MCF 10A (cell line): ENCODE data around the gene TLCD5. TPM values are rescaled to one million over a fixed set of nuclear protein-coding genes. Genes with fewer than 3 reads are reported as not detected.

ENCODE experiments used
- BruUV-seq: library from RNA; stranded (reverse); fragments of 400-500 nt; replicated peaks from 2 replicates; lab custom pipeline; 2021; lab: Mats Ljungman, UMichigan
- CTCF ChIA-PET: fragments of 300-600 bp; sonication (Branson Sonifier 250); formaldehyde crosslinking; extraction: SDS; loops from one replicate; lab custom pipeline; 2021; ENCODE audit warnings: antibody characterized with exemption, inconsistent platforms; lab: Yijun Ruan, JAX
- POLR2A ChIA-PET: fragments of 300-600, 350-650 bp; sonication (Branson Sonifier 250); formaldehyde crosslinking; extraction: SDS; loops from one replicate; lab custom pipeline; 2020; ENCODE audit warnings: antibody characterized with exemption, inconsistent platforms; lab: Yijun Ruan, JAX
- DNase-seq: peaks from one replicate; pipeline ENCODE4 v3.0.0-alpha.2; 2018; ENCODE audit not compliant: unreplicated experiment
- H3K27ac Mint-ChIP-seq: one replicate; pipeline ENCODE4 v1.8.0; 2022; ENCODE audit warnings: mild to moderate bottlenecking, low read depth, mixed read lengths; ENCODE audit not compliant: unreplicated experiment
- H3K27me3 Mint-ChIP-seq: one replicate; pipeline ENCODE4 v1.8.0; 2022; ENCODE audit warnings: mixed read lengths; ENCODE audit not compliant: insufficient read depth, unreplicated experiment
- H3K36me3 Mint-ChIP-seq: one replicate; pipeline ENCODE4 v1.8.0; 2022; ENCODE audit warnings: mild to moderate bottlenecking, moderate library complexity, mixed read lengths; ENCODE audit not compliant: insufficient read depth, unreplicated experiment
- H3K4me1 Mint-ChIP-seq: one replicate; pipeline ENCODE4 v1.8.0; 2022; ENCODE audit warnings: mixed read lengths; ENCODE audit not compliant: insufficient read depth, unreplicated experiment
- H3K4me3 Mint-ChIP-seq: one replicate; pipeline ENCODE4 v1.8.0; 2022; ENCODE audit warnings: mild to moderate bottlenecking, moderate library complexity, mixed read lengths; ENCODE audit not compliant: unreplicated experiment
- H3K9me3 Mint-ChIP-seq: one replicate; pipeline ENCODE4 v1.8.0; 2022; ENCODE audit warnings: mixed read lengths; ENCODE audit not compliant: unreplicated experiment
- CTCF ChIP-seq: fragments of 200-600 bp; IDR thresholded peaks from one replicate; pipeline ENCODE4 v1.8.0; 2022; ENCODE audit warnings: antibody characterized with exemption, mild to moderate bottlenecking; ENCODE audit not compliant: unreplicated experiment
- intact Hi-C: fragments of 100-400 bp; cut with micrococcal nuclease; formaldehyde crosslinking; loops from 2 replicates; pipeline ENCODE4 v1.14.1; 2022
- total RNA-seq: library from RNA; stranded (reverse); gene quantifications from 2 replicates; pipeline ENCODE4 v1.2.3, GENCODE V29; 2022

The TLCD5 gene
- total RNA-seq, 1 experiment from 2014 or later = 9.6 TPM

GRCh38 chr11:120281143-120281795 is 43.8 kb upstream of the TLCD5 start:
- intact Hi-C loops = no loop called here
- BruUV-seq = no TSS peak
- Mint-ChIP-seq H3K9me3 (no peaks in the 10 kb centered on the region), H3K4me3 (no peak overlapping the region), H3K4me1 (no peaks in the 10 kb centered on the region), H3K27ac (no peak overlapping the region), H3K36me3 (no peaks in the 10 kb centered on the region), H3K27me3 (no peaks in the 10 kb centered on the region)
- DNase-seq = no peak
- TF ChIP-seq CTCF = no peak
- POLR2A ChIA-PET = no interaction called here
- CTCF ChIA-PET = interaction anchor here (0.6 to 2.2 kb wide), 2 partner anchors 22 to 46 kb away, joined by 4 to 7 read pairs; no protein-coding TSS in a partner anchor

GRCh38 chr11:120283124-120283523 is 42.0 kb upstream of the TLCD5 start:
- Mint-ChIP-seq H3K27me3 (no peaks in the 10 kb centered on the region), H3K27ac (no peak overlapping the region), H3K36me3 (no peaks in the 10 kb centered on the region), H3K4me3 (no peak overlapping the region), H3K9me3 (no peaks in the 10 kb centered on the region), H3K4me1 (no peaks in the 10 kb centered on the region)
- BruUV-seq = no TSS peak
- no peak for DNase-seq
- intact Hi-C loops = no loop called here
- ChIA-PET POLR2A (no interaction called here), CTCF (interaction anchor here (0.6 to 1.1 kb wide), 2 partner anchors 16 to 19 kb away, joined by 3 read pairs; no protein-coding TSS in a partner anchor)
- no peak for TF ChIP-seq CTCF

GRCh38 chr11:120284272-120284671 is 40.8 kb upstream of the TLCD5 start:
- no peak for DNase-seq
- Mint-ChIP-seq H3K27me3 (no peaks in the 10 kb centered on the region), H3K4me1 (no peaks in the 10 kb centered on the region), H3K9me3 (no peaks in the 10 kb centered on the region), H3K36me3 (no peaks in the 10 kb centered on the region), H3K4me3 (no peak overlapping the region), H3K27ac (no peak overlapping the region)
- no TSS peak for BruUV-seq
- ChIA-PET POLR2A (interaction anchor here (0.6 kb wide), 1 partner anchor 51 kb away, joined by 3 read pairs; no protein-coding TSS in a partner anchor), CTCF (interaction anchor here (0.7 to 0.9 kb wide), 2 partner anchors 16 to 19 kb away, joined by 3 to 5 read pairs; no protein-coding TSS in a partner anchor)
- intact Hi-C loops = no loop called here
- no peak for TF ChIP-seq CTCF

- Mint-ChIP-seq H3K27me3 (no peaks in the 10 kb centered on the region), H3K4me1 (no peaks in the 10 kb centered on the region), H3K4me3 (no peak overlapping the region), H3K36me3 (no peaks in the 10 kb centered on the region), H3K27ac (no peak overlapping the region), H3K9me3 (no peaks in the 10 kb centered on the region)
- no TSS peak for BruUV-seq
- DNase-seq = no peak
- intact Hi-C loops = no loop called here
- ChIA-PET CTCF (interaction anchor here (0.8 kb wide), 1 partner anchor 56 kb away, joined by 4 read pairs; no protein-coding TSS in a partner anchor), POLR2A (no interaction called here)
- no peak for TF ChIP-seq CTCF
Measured at GRCh38 chr11:120285256-120285655, 39.8 kb upstream of the TLCD5 start.
